Loucy (cell line): ENCODE data around the gene CCPG1.
"Not testable (repeated sequence)": the region's sequence is repeated elsewhere in the genome, so short reads cannot be mapped to it uniquely, and the experiment has no call there.

Experiments
- H2AFZ ChIP-seq: fragments of 200-600 bp; sonication (generic); 2 replicates; pipeline ENCODE4 v1.6.0; 2016; ENCODE audit warnings: antibody characterized with exemption, mild to moderate bottlenecking, low read length, moderate library complexity
- H3F3A ChIP-seq: fragments of 200-600 bp; 2 replicates; pipeline ENCODE4 v1.6.0; 2016; ENCODE audit warnings: antibody characterized with exemption, low read depth, mild to moderate bottlenecking
- H3K27me3 ChIP-seq: fragments of 200-600 bp; sonication (generic); 2 replicates; pipeline ENCODE4 v1.6.1; 2014; ENCODE audit warnings: low read length, mild to moderate bottlenecking; ENCODE audit not compliant: insufficient read depth, poor library complexity, severe bottlenecking
- H3K36me3 ChIP-seq: fragments of 200-600 bp; sonication (generic); 2 replicates; pipeline ENCODE4 v1.6.1; 2016; ENCODE audit warnings: low read length; ENCODE audit not compliant: insufficient read depth
- H3K4me1 ChIP-seq: fragments of 200-600 bp; sonication (generic); 2 replicates; pipeline ENCODE4 v1.5.1; 2014; ENCODE audit warnings: low read length, mild to moderate bottlenecking; ENCODE audit not compliant: insufficient read depth, poor library complexity, severe bottlenecking
- H3K4me2 ChIP-seq: fragments of 200-600 bp; sonication (generic); 2 replicates; pipeline ENCODE4 v1.6.0; 2014; ENCODE audit warnings: antibody characterized with exemption, low read length, low read depth, mild to moderate bottlenecking; ENCODE audit not compliant: poor library complexity, severe bottlenecking
- H3K4me3 ChIP-seq: fragments of 200-600 bp; sonication (generic); 2 replicates; pipeline ENCODE4 v1.5.1; 2014; ENCODE audit warnings: low read length, mild to moderate bottlenecking, mixed read lengths; ENCODE audit not compliant: poor library complexity, severe bottlenecking
- H3K79me2 ChIP-seq: fragments of 200-600 bp; sonication (generic); 2 replicates; pipeline ENCODE4 v1.6.1; 2014; ENCODE audit warnings: low read length; ENCODE audit not compliant: insufficient read depth
- H3K9ac ChIP-seq: fragments of 200-600 bp; sonication (generic); 2 replicates; pipeline ENCODE4 v1.6.0; 2014; ENCODE audit warnings: mild to moderate bottlenecking, low read depth, low read length, moderate library complexity; ENCODE audit not compliant: poor library complexity, severe bottlenecking
- H3K9me2 ChIP-seq: fragments of 200-600 bp; sonication (generic); replicated peaks from 2 replicates; pipeline ENCODE4 v1.6.1; 2016; ENCODE audit warnings: low read depth, low read length, mixed read lengths
- H3K9me3 ChIP-seq: fragments of 200-600 bp; sonication (generic); 2 replicates; pipeline ENCODE4 v1.6.1; 2014; ENCODE audit warnings: mild to moderate bottlenecking, antibody characterized with exemption, low read length, low read depth; ENCODE audit not compliant: insufficient read depth
- H4K20me1 ChIP-seq: fragments of 200-600 bp; sonication (generic); 2 replicates; pipeline ENCODE4 v1.6.0; 2014; ENCODE audit warnings: antibody characterized with exemption, low read length, mild to moderate bottlenecking; ENCODE audit not compliant: insufficient read depth, poor library complexity, severe bottlenecking
- CTCF ChIP-seq: fragments of 200-600 bp; sonication (generic); conservative IDR thresholded peaks from 2 replicates; pipeline ENCODE4 v1.5.1; 2014; ENCODE audit warnings: mild to moderate bottlenecking, antibody characterized with exemption, low read length
- EZH2phosphoT487 ChIP-seq: fragments of 200-600 bp; IDR thresholded peaks from 2 replicates; pipeline ENCODE4 v1.6.1; 2018; ENCODE audit warnings: antibody characterized with exemption, mild to moderate bottlenecking, moderate library complexity, borderline replicate concordance

The CCPG1 gene

GRCh38 chr15:55443141-55443540 is 35.0 kb upstream of the CCPG1 start:
- H3K4me1 ChIP-seq, H3K79me2 ChIP-seq, H3K9ac ChIP-seq, H3K9me3 ChIP-seq, H3K9me2 ChIP-seq, H4K20me1 ChIP-seq, H3F3A ChIP-seq, H3K36me3 ChIP-seq, H3K4me2 ChIP-seq, H2AFZ ChIP-seq, H3K27me3 ChIP-seq, H3K4me3 ChIP-seq: not testable (repeated sequence)

GRCh38 chr15:55434989-55435825 is 27.0 kb upstream of the CCPG1 start:
- Histone ChIP-seq H2AFZ (no peak overlapping the region), H3K4me1 (no peaks in the 10 kb centered on the region), H3F3A (no peaks in the 10 kb centered on the region)

GRCh38 chr15:55422089-55422488 is 13.9 kb upstream of the CCPG1 start:
- Histone ChIP-seq H2AFZ (no peak overlapping the region), H4K20me1 (no peaks in the 10 kb centered on the region), H3K36me3 (no peaks in the 10 kb centered on the region), H3K9ac (no peak overlapping the region), H3K4me1 (no peaks in the 10 kb centered on the region), H3K27me3 (no peaks in the 10 kb centered on the region), H3K4me2 (no peak overlapping the region), H3F3A (no peaks in the 10 kb centered on the region), H3K79me2 (no peaks in the 10 kb centered on the region), H3K9me3 (no peaks in the 10 kb centered on the region), H3K9me2 (no peaks in the 10 kb centered on the region), H3K4me3 (no peak overlapping the region)
- TF ChIP-seq CTCF (no peak), EZH2phosphoT487 (no peak)

More at GRCh38 chr15:55434989-55435825, 27.0 kb upstream of the CCPG1 start:
- Histone ChIP-seq H3K36me3 (no peaks in the 10 kb centered on the region), H3K9me3 (no peaks in the 10 kb centered on the region), H4K20me1 (no peaks in the 10 kb centered on the region), H3K9ac (no peak overlapping the region), H3K4me2 (no peak overlapping the region), H3K27me3 (no peaks in the 10 kb centered on the region), H3K79me2 (no peaks in the 10 kb centered on the region), H3K9me2 (no peaks in the 10 kb centered on the region), H3K4me3 (no peak overlapping the region)
- TF ChIP-seq EZH2phosphoT487, result no peak
- peak; percentile 80 for TF ChIP-seq CTCF
